ENCODE data around the gene ZEB2. TPM values are rescaled to one million over a fixed set of nuclear protein-coding genes. Genes with fewer than 3 reads are reported as not detected.

The ZEB2 gene
- total and polyA plus RNA-seq, 12 donors: 29.0 to 226 (median 142) TPM

DNA sequence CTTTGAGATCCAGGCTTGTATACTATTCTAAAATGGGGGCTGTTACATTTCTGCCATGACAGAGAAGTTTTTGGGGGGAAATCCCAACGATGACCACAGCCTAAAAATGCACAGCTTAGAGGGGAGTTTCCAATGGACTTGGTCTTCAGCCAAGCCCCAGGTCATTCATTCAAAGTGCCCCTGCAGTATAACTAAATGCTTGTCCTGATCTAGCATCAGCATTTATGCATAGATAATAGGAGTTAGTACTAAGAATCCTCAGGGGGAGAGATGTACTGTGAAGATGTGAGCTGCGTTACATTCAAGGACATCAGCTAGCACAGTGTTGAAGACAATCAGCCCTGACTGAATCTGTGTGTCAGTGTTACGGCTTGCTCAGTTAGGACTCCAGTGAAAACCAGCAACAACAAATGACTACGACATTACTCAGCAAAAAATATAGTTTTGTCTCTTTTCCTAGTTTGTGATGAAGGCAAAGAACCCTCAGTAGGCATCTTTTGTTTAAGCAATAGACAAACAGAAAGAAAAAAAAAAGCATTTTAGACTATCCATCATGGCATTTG, 160.9 kb downstream of the ZEB2 start:
- H3K9me3 ChIP-seq (replicated peaks in 1 of 3): no peaks in the 10 kb centered on the region
- TF ChIP-seq POLR2A (IDR thresholded peaks at IDR 0.05): no peak
- TF ChIP-seq, protein P1, sequence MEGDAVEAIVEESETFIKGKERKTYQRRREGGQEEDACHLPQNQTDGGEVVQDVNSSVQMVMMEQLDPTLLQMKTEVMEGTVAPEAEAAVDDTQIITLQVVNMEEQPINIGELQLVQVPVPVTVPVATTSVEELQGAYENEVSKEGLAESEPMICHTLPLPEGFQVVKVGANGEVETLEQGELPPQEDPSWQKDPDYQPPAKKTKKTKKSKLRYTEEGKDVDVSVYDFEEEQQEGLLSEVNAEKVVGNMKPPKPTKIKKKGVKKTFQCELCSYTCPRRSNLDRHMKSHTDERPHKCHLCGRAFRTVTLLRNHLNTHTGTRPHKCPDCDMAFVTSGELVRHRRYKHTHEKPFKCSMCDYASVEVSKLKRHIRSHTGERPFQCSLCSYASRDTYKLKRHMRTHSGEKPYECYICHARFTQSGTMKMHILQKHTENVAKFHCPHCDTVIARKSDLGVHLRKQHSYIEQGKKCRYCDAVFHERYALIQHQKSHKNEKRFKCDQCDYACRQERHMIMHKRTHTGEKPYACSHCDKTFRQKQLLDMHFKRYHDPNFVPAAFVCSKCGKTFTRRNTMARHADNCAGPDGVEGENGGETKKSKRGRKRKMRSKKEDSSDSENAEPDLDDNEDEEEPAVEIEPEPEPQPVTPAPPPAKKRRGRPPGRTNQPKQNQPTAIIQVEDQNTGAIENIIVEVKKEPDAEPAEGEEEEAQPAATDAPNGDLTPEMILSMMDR (IDR thresholded peaks at IDR 0.05): no peak
- no peaks in the 10 kb centered on the region for H3K36me3 ChIP-seq (replicated peaks in 1 of 2)
- H3K4me3 ChIP-seq: no peak overlapping the region
- no peaks in the 10 kb centered on the region for H3K27me3 ChIP-seq
- intact Hi-C loops (cut with DNase I): no loop called here
- H3K27ac ChIP-seq: peak overlapping the region in 2 of 5 donors; percentile 32 to 61
- peaks cover 0 to 19% of the 10 kb centered on the region in 2 donors for H3K4me1 ChIP-seq (replicated peaks in 1 of 2)
- 47 to 59% (median 51%) methylated on average over 4 of the region's 4 CpGs for WGBS, 4 donors
- peak in 1 of 7 donors; percentile 46 for DNase-seq

DNA sequence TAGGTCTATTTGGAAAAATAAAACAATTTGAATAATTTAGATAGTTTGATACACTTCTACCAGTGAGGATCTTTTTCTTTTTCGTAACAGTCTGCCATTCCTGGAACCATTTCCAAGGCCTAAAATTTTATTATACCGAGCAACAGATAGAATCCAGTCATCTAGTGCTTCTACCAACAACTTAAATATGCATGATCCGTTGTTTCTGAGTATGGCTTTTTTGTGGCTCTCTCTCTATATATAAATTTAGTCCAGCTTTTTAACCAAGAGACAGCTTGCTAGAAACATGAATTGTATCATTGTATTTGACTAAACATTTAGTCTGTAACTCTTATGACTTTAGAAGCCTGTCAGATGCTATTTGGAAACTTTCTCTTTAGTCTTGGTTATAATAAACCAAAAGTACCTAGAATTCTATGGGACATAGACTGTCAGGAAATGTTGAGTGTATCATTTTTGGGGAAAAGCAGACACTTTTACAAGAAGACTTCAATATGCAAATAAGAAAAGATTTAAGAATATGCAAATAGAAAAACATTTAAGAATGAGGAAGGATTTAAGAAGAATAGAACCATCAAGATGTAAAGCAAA, 161.4 kb downstream of the ZEB2 start:
- WGBS, 4 donors: 60 to 70% (median 64%) methylated on average over 3 of the region's 3 CpGs
- intact Hi-C loops (cut with DNase I): no loop called here
- no peak for DNase-seq

DNA sequence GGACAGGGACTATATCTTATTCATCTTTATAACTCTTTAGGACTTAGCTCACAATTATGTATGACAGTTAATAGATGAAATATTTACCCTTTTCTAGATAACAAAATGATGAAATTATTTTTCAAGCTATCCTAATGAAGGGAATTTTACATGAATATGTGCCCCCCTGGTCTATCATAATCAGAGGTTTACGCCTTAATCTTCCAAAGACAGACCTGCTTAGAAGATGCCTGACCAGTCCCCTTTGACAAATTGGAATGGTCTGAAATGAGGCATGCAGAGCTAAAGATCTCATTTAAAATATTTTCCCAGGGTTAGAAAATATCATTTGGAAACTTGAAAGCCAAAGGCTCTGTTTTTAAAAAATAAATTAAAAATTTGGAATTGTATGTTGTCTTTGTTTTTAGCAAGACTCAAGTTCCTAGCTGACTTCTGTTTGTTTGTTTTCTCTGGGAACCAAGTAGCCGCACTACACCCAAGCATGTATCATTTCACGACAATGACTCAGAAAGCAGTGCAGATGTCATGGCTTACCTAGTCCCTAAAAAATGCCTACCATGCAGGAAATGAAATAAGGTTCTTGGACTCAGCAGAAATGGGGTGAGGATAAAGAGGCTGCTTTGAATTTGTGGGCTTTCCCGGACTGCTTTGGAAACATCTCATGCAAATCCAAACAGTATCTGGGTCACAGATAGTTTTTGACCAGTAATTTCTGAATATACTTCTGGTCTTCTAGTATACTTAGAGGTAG, 162.1 kb downstream of the ZEB2 start:
- TF ChIP-seq POLR2A (IDR thresholded peaks at IDR 0.05): no peak
- TF ChIP-seq, protein P1 (IDR thresholded peaks at IDR 0.05): no peak
- Histone ChIP-seq H3K36me3 (replicated peaks in 1 of 2) (no peaks in the 10 kb centered on the region), H3K9me3 (replicated peaks in 1 of 3) (no peaks in the 10 kb centered on the region), H3K27me3 (no peaks in the 10 kb centered on the region), H3K27ac (peak overlapping the region in 4 of 5 donors; percentile 3 to 70 (median 40)), H3K4me3 (no peak overlapping the region), H3K4me1 (replicated peaks in 1 of 2) (peaks cover 0 to 19% of the 10 kb centered on the region in 2 donors)
- intact Hi-C loops (cut with DNase I): no loop called here
- peak in 3 of 7 donors; percentile 22 to 56 (median 41) for DNase-seq
- WGBS, 4 donors: 47 to 58% (median 55%) methylated on average over 4 of the region's 4 CpGs

More for the DNA sequence above, 161.4 kb downstream of the ZEB2 start:
- H3K9me3 ChIP-seq (replicated peaks in 1 of 3): no peaks in the 10 kb centered on the region
- H3K36me3 ChIP-seq (replicated peaks in 1 of 2): no peaks in the 10 kb centered on the region
- no peak overlapping the region for H3K4me3 ChIP-seq
- peak overlapping the region in 4 of 5 donors; percentile 3 to 70 (median 40) for H3K27ac ChIP-seq
- peaks cover 0 to 19% of the 10 kb centered on the region in 2 donors for H3K4me1 ChIP-seq (replicated peaks in 1 of 2)
- TF ChIP-seq POLR2A (IDR thresholded peaks at IDR 0.05): no peak
- TF ChIP-seq, protein P1 (IDR thresholded peaks at IDR 0.05): no peak
- no peaks in the 10 kb centered on the region for H3K27me3 ChIP-seq

DNA sequence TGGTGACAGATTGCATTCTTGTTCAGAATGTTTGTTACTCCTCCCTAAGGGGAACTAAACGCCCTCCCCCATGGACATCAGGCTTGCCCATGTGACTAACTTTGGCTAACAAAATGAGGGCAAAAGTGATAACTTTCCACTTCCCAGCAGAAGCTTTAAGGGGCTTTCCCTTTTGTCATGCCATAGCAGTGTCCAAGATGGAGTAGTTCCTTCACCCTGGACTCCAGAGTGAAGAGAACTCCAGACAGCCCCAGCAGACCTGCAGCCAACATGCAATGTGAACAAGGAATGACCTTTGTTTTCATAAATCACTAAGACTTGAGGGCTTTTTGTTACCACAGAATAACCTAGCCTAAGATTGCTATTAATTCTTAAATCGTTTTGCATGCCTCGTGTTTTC, 163.5 kb downstream of the ZEB2 start:
- Histone ChIP-seq H3K4me3 (no peak overlapping the region), H3K36me3 (replicated peaks in 1 of 2) (no peaks in the 10 kb centered on the region), H3K4me1 (replicated peaks in 1 of 2) (peaks cover 0 to 19% of the 10 kb centered on the region in 2 donors), H3K27ac (peak overlapping the region in 2 of 5 donors; percentile 3 to 61), H3K27me3 (no peaks in the 10 kb centered on the region), H3K9me3 (replicated peaks in 1 of 3) (no peaks in the 10 kb centered on the region)
- TF ChIP-seq, protein P1 (IDR thresholded peaks at IDR 0.05): no peak
- no peak for TF ChIP-seq POLR2A (IDR thresholded peaks at IDR 0.05)
- DNase-seq: peak in 5 of 7 donors; percentile 13 to 49 (median 26)
- WGBS, 4 donors: 52 to 69% (median 62%) methylated on average over 3 of the region's 3 CpGs
- intact Hi-C loops (cut with DNase I): no loop called here

All from adrenal gland (tissue), 12 donors.